Mesenchymal stem cell (in vitro differentiated cells and primary cell): Measurements from ENCODE around the gene VANGL2.

ENCODE experiments used
- DNase-seq: peaks from one replicate; pipeline ENCODE4 v3.0.0-alpha.2; 2013
- H2AFZ ChIP-seq: one replicate; pipeline ENCODE4 v1.6.1; 2013; ENCODE audit warnings: low read depth, mild to moderate bottlenecking, control low read depth, inconsistent platforms, low read length, moderate library complexity
- H2AK5ac ChIP-seq: 2 replicates; pipeline ENCODE4 v1.6.1; 2013; ENCODE audit warnings: low read length, moderate library complexity, mild to moderate bottlenecking, inconsistent platforms; ENCODE audit not compliant: severe bottlenecking
- H2BK120ac ChIP-seq: one replicate; pipeline ENCODE4 v1.6.1; 2013; ENCODE audit warnings: low read depth, mild to moderate bottlenecking, inconsistent platforms, low read length, moderate library complexity
- H2BK12ac ChIP-seq, 2 experiments: one replicate each; pipeline ENCODE4 v1.6.1; 2013; ENCODE audit warnings: inconsistent platforms in 2 of 2, low read length in 2 of 2, mild to moderate bottlenecking in 2 of 2, moderate library complexity in 2 of 2, control low read depth in 1 of 2
- H2BK15ac ChIP-seq: one replicate; pipeline ENCODE4 v1.6.1; 2013; ENCODE audit warnings: mild to moderate bottlenecking, low read depth, inconsistent platforms; ENCODE audit not compliant: poor library complexity, severe bottlenecking
- H2BK5ac ChIP-seq: 2 replicates; pipeline ENCODE4 v1.6.1; 2013; ENCODE audit warnings: low read depth, mild to moderate bottlenecking, low read length, control low read depth, inconsistent platforms; ENCODE audit not compliant: poor library complexity, severe bottlenecking
- H3K14ac ChIP-seq, 2 experiments: one replicate each; pipeline ENCODE4 v1.6.1; 2013; ENCODE audit warnings: inconsistent platforms in 2 of 2, low read length in 2 of 2, control low read depth in 1 of 2, mild to moderate bottlenecking in 1 of 2, moderate library complexity in 1 of 2
- H3K18ac ChIP-seq, 2 experiments: one replicate each; pipeline ENCODE4 v1.6.1; 2013; ENCODE audit warnings: inconsistent platforms in 2 of 2, low read length in 2 of 2, control low read depth in 1 of 2, low read depth in 1 of 2, mild to moderate bottlenecking in 1 of 2
- H3K23ac ChIP-seq, 2 experiments: one replicate each; pipeline ENCODE4 v1.6.1; 2013; ENCODE audit warnings: inconsistent platforms in 2 of 2, low read length in 2 of 2, mild to moderate bottlenecking in 2 of 2, moderate library complexity in 2 of 2, control low read depth in 1 of 2
- H3K27ac ChIP-seq: 2 replicates; pipeline ENCODE4 v1.5.1; 2013; ENCODE audit warnings: mild to moderate bottlenecking, moderate library complexity, low read length, control low read depth, inconsistent platforms; ENCODE audit not compliant: poor library complexity, severe bottlenecking
- H3K27me3 ChIP-seq, 2 experiments: 2 replicates each; pipeline versions ENCODE4 v1.6.1 to v1.7.0; 2013; ENCODE audit warnings: low read length in 2 of 2, mild to moderate bottlenecking in 2 of 2, moderate library complexity in 2 of 2, control low read depth in 1 of 2, inconsistent platforms in 1 of 2; ENCODE audit not compliant: control insufficient read depth in 1 of 2, insufficient read depth in 1 of 2
- H3K36me3 ChIP-seq, 2 experiments: 2 replicates each; pipeline versions ENCODE4 v1.6.1 to v1.7.0; 2013; ENCODE audit warnings: low read length in 2 of 2, control low read depth in 1 of 2, inconsistent platforms in 1 of 2, low read depth in 1 of 2, mild to moderate bottlenecking in 1 of 2; ENCODE audit not compliant: insufficient read depth in 2 of 2, control insufficient read depth in 1 of 2
- H3K4ac ChIP-seq, 2 experiments: one replicate each; pipeline ENCODE4 v1.6.1; 2013; ENCODE audit warnings: inconsistent platforms in 2 of 2, low read length in 2 of 2, mild to moderate bottlenecking in 2 of 2, moderate library complexity in 2 of 2, control low read depth in 1 of 2, low read depth in 1 of 2
- H3K4me1 ChIP-seq: 2 replicates; pipeline ENCODE4 v1.6.1; 2013; ENCODE audit warnings: low read depth, low read length, control low read depth; ENCODE audit not compliant: control insufficient read depth, insufficient read depth
- H3K4me2 ChIP-seq: 2 replicates; pipeline ENCODE4 v1.6.1; 2013; ENCODE audit warnings: low read length, mild to moderate bottlenecking, inconsistent platforms; ENCODE audit not compliant: poor library complexity, severe bottlenecking
- H3K4me3 ChIP-seq, 2 experiments: 2 replicates each; pipeline versions ENCODE4 v1.5.1 to v1.7.0; 2013; ENCODE audit warnings: low read length in 2 of 2, mild to moderate bottlenecking in 2 of 2, control low read depth in 1 of 2, low read depth in 1 of 2; ENCODE audit not compliant: insufficient read depth in 1 of 2
- H3K79me1 ChIP-seq: replicated peaks from 2 replicates; pipeline ENCODE4 v1.6.1; 2013; ENCODE audit warnings: mild to moderate bottlenecking, control low read depth, low read length, inconsistent platforms; ENCODE audit not compliant: poor library complexity, severe bottlenecking
- H3K9ac ChIP-seq: 2 replicates; pipeline ENCODE4 v1.7.0; 2013; ENCODE audit warnings: mild to moderate bottlenecking, low read length, moderate library complexity
- H3K9me3 ChIP-seq: 2 replicates; pipeline ENCODE4 v1.7.0; 2013; ENCODE audit warnings: mild to moderate bottlenecking, low read length; ENCODE audit not compliant: control insufficient read depth
- H4K8ac ChIP-seq: one replicate; pipeline ENCODE4 v1.6.1; 2013; ENCODE audit warnings: inconsistent platforms, mild to moderate bottlenecking, low read length, moderate library complexity
- H4K91ac ChIP-seq: one replicate; pipeline ENCODE4 v1.6.1; 2013; ENCODE audit warnings: mild to moderate bottlenecking, low read length, inconsistent platforms
- WGBS: methylation state at CpG from one replicate; pipeline ENCODE4 v1.1.7; 2013; ENCODE audit warnings: mixed read lengths; 5-methylcytosine and 5-hydroxymethylcytosine counted together

The VANGL2 gene

DNA sequence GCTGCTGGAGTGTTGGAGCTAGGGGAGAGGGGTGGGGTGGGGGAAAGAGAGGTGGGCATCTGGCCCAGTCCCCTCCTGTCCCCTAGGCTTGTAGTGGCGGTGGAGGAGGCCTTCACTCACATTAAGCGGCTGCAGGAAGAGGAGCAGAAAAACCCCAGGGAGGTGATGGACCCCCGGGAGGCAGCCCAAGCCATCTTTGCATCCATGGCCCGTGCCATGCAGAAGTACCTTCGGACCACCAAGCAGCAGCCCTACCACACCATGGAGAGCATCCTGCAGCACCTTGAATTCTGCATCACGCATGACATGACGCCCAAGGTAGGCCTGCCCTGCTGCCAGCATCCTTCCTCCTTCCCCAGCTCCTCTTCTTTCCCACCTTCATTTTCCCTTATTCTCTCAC is 23.6 kb downstream of the VANGL2 start:
- H3K4ac ChIP-seq: no peak overlapping the region
- H2AFZ ChIP-seq: no peak overlapping the region
- H3K79me1 ChIP-seq: peaks cover 15% of the 10 kb centered on the region
- no peak overlapping the region for H4K91ac ChIP-seq
- no peak overlapping the region for H3K18ac ChIP-seq
- H3K4me1 ChIP-seq: peaks cover 10% of the 10 kb centered on the region
- no peak overlapping the region for H3K23ac ChIP-seq
- H3K27ac ChIP-seq: no peak overlapping the region
- no peak overlapping the region for H2BK12ac ChIP-seq
- H3K14ac ChIP-seq: no peak overlapping the region
- no peak overlapping the region for H2AK5ac ChIP-seq
- WGBS: 96% methylated on average over 7 of the region's 7 CpGs
- DNase-seq: no peak
- no peak overlapping the region for H3K9ac ChIP-seq
- no peaks in the 10 kb centered on the region for H3K9me3 ChIP-seq
- no peak overlapping the region for H3K4me3 ChIP-seq
- H4K8ac ChIP-seq: no peak overlapping the region
- no peak overlapping the region for H2BK5ac ChIP-seq
- no peak overlapping the region for H2BK15ac ChIP-seq
- H3K36me3 ChIP-seq: peaks cover 0 to 60% of the 10 kb centered on the region in 2 experiments
- H2BK120ac ChIP-seq: no peak overlapping the region
- H3K4me2 ChIP-seq: no peak overlapping the region
- peaks cover 0 to 39% of the 10 kb centered on the region in 2 experiments for H3K27me3 ChIP-seq

DNA sequence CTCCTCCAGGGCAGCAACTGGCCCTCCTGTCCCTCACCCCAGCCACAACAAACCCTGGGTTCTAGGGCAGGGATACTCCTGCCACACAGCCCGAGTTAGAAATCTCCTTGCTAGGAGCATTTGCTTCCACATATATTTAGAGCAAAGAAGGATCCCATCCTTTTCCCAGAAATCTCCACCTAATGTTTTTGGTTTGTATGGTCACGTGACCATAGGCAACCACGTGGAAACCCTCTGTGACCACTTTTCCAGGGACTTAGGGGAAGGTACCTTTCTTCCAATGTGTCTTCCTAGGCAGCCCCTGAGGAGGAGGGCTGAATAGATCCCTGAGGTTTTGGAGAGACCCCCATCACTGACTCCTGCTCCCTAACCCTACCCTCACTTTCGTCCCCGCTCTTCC is 25.5 kb downstream of the VANGL2 start:
- Histone ChIP-seq H2BK5ac (no peak overlapping the region), H3K4ac (no peak overlapping the region), H3K4me1 (peaks cover 14% of the 10 kb centered on the region), H3K4me2 (no peak overlapping the region), H2BK12ac (no peak overlapping the region), H3K27ac (no peak overlapping the region), H3K79me1 (peaks cover 3% of the 10 kb centered on the region), H3K18ac (no peak overlapping the region), H3K4me3 (no peak overlapping the region), H3K14ac (no peak overlapping the region), H4K8ac (no peak overlapping the region), H2BK120ac (no peak overlapping the region), H3K23ac (no peak overlapping the region), H2BK15ac (no peak overlapping the region), H2AK5ac (no peak overlapping the region), H3K9ac (no peak overlapping the region), H4K91ac (no peak overlapping the region), H3K9me3 (no peaks in the 10 kb centered on the region), H3K27me3 (peaks cover 0 to 28% of the 10 kb centered on the region in 2 experiments), H2AFZ (no peak overlapping the region), H3K36me3 (peaks cover 0 to 42% of the 10 kb centered on the region in 2 experiments)
- no peak for DNase-seq
- 98% methylated on average over 5 of the region's 5 CpGs for WGBS

GRCh38 chr1:160427625-160428024 is 27.3 kb downstream of the VANGL2 start:
- no peak overlapping the region for H2BK5ac ChIP-seq
- peaks cover 14% of the 10 kb centered on the region for H3K4me1 ChIP-seq
- 72% methylated on average over 7 of the region's 7 CpGs for WGBS
- peaks cover 0 to 12% of the 10 kb centered on the region in 2 experiments for H3K27me3 ChIP-seq
- no peak overlapping the region for H3K4ac ChIP-seq
- no peak overlapping the region for H2AK5ac ChIP-seq
- H3K18ac ChIP-seq: no peak overlapping the region
- H3K23ac ChIP-seq: no peak overlapping the region
- no peak overlapping the region for H2BK120ac ChIP-seq
- H3K14ac ChIP-seq: no peak overlapping the region
- no peaks in the 10 kb centered on the region for H3K9me3 ChIP-seq
- no peak overlapping the region for H3K4me3 ChIP-seq
- DNase-seq: no peak
- H4K8ac ChIP-seq: peak overlapping the region; percentile 65
- H2AFZ ChIP-seq: no peak overlapping the region
- H3K4me2 ChIP-seq: no peak overlapping the region
- no peak overlapping the region for H2BK15ac ChIP-seq
- peak overlapping the region; percentile 36 for H3K27ac ChIP-seq
- no peaks in the 10 kb centered on the region for H3K79me1 ChIP-seq
- H2BK12ac ChIP-seq: no peak overlapping the region
- H3K9ac ChIP-seq: no peak overlapping the region
- H3K36me3 ChIP-seq: peaks cover 0 to 31% of the 10 kb centered on the region in 2 experiments
- peak overlapping the region; percentile 18 for H4K91ac ChIP-seq

DNA sequence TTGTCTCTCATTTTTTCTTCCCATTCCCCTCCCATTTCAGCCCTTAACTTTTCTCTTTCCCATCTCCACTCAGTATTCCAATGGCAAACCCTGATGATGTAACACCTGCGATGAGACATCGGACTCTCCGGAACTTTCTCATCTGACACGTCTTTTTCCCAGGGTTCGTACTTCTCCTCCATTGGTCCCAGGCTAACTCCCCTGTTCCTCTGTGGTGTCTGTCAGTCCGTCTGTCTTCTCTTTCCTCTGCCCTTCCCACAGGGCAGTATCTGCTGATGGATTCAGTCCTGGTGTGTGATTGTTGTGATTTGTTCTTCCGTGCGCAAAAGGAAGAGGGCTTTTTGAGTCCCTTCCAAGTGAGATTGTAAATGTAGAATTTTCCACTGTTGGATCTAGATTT is 27.7 kb downstream of the VANGL2 start:
- no peaks in the 10 kb centered on the region for H3K79me1 ChIP-seq
- H3K14ac ChIP-seq: no peak overlapping the region
- 90% methylated on average over 7 of the region's 8 CpGs for WGBS
- DNase-seq: no peak
- no peak overlapping the region for H3K4ac ChIP-seq
- H2BK12ac ChIP-seq: no peak overlapping the region
- H3K23ac ChIP-seq: no peak overlapping the region
- H3K4me2 ChIP-seq: no peak overlapping the region
- H3K4me1 ChIP-seq: peaks cover 14% of the 10 kb centered on the region
- H4K91ac ChIP-seq: no peak overlapping the region
- no peak overlapping the region for H3K18ac ChIP-seq
- H2AFZ ChIP-seq: no peak overlapping the region
- peak overlapping the region; percentile 36 for H3K27ac ChIP-seq
- no peak overlapping the region for H3K4me3 ChIP-seq
- H3K27me3 ChIP-seq: peaks cover 0 to 12% of the 10 kb centered on the region in 2 experiments
- H3K9me3 ChIP-seq: no peaks in the 10 kb centered on the region
- H3K36me3 ChIP-seq: peaks cover 0 to 31% of the 10 kb centered on the region in 2 experiments
- no peak overlapping the region for H4K8ac ChIP-seq
- no peak overlapping the region for H2AK5ac ChIP-seq
- H2BK5ac ChIP-seq: no peak overlapping the region
- no peak overlapping the region for H3K9ac ChIP-seq
- H2BK120ac ChIP-seq: no peak overlapping the region
- H2BK15ac ChIP-seq: no peak overlapping the region
